GM12878 (cell line): Measurements from ENCODE around the gene MFSD6. TPM values are rescaled to one million over a fixed set of nuclear protein-coding genes. Genes with fewer than 3 reads are reported as not detected.

ENCODE experiments used
- ATAC-seq: fragments of 200-7000 bp; cut with Tn5 transposase; 3 replicates; pipeline ENCODE4 v1.9.1; 2020; ENCODE audit warnings: mild to moderate bottlenecking, moderate library complexity
- BruUV-seq: library from RNA; stranded (reverse); fragments of 400-500 nt; replicated peaks from 2 replicates; lab custom pipeline; 2021; lab: Mats Ljungman, UMichigan
- CTCF ChIA-PET: fragments of 300-600 bp; sonication (Branson Sonifier 250); formaldehyde crosslinking; extraction: SDS; loops from one replicate; lab custom pipeline; 2021; ENCODE audit warnings: inconsistent platforms; lab: Yijun Ruan, JAX
- POLR2A ChIA-PET: fragments of 350-600 bp; formaldehyde crosslinking; extraction: SDS; loops from one replicate; lab custom pipeline; 2021; ENCODE audit warnings: inconsistent platforms; lab: Charles Lee
- RAD21 ChIA-PET: fragments of 300-600 bp; sonication (Branson Sonifier 250); formaldehyde crosslinking; loops from one replicate; lab custom pipeline; 2023; ENCODE audit warnings: antibody characterized with exemption; ENCODE audit not compliant: unreplicated experiment; lab: Charles Lee
- SMC1A ChIA-PET: fragments of 300-600 bp; sonication (Branson Sonifier 250); formaldehyde crosslinking; loops from one replicate; lab custom pipeline; 2023; ENCODE audit not compliant: unreplicated experiment, uncharacterized antibody; lab: Charles Lee
- DNase-seq: peaks from one replicate; pipeline ENCODE4 v3.0.0-alpha.2; 2011; ENCODE audit warnings: low read depth, low spot score
- FAIRE-seq: peaks from 3 replicates; lab custom pipeline; 2011; peaks lifted over from hg19 to GRCh38; lab: Jason Lieb, UNC
- H2AFZ ChIP-seq: 2 replicates; pipeline ENCODE4 v1.6.0; 2011; ENCODE audit warnings: low read depth, low read length, control low read depth; ENCODE audit not compliant: control insufficient read depth
- H3K27ac ChIP-seq: 2 replicates; pipeline ENCODE4 v1.5.1; 2011; ENCODE audit warnings: control low read depth; ENCODE audit not compliant: control insufficient read depth, insufficient read depth
- H3K27me3 ChIP-seq, 2 experiments: replicated peaks in 1 of 2; 2 replicates each; pipeline versions ENCODE4 v1.6.0 to v1.6.1; 2011; ENCODE audit warnings: low read length in 1 of 2; ENCODE audit not compliant: control insufficient read depth in 2 of 2, insufficient read depth in 2 of 2
- H3K36me3 ChIP-seq, 2 experiments: 2 replicates each; pipeline ENCODE4 v1.5.1; 2011; ENCODE audit warnings: low read length in 1 of 2; ENCODE audit not compliant: control insufficient read depth in 2 of 2, insufficient read depth in 2 of 2
- H3K4me1 ChIP-seq: 2 replicates; pipeline ENCODE4 v1.6.1; 2011; ENCODE audit warnings: mild to moderate bottlenecking, low read length, moderate library complexity, mixed read lengths; ENCODE audit not compliant: control insufficient read depth, insufficient read depth
- H3K4me2 ChIP-seq: 2 replicates; pipeline ENCODE4 v1.6.0; 2011; ENCODE audit warnings: control low read depth; ENCODE audit not compliant: control insufficient read depth, insufficient read depth
- H3K4me3 ChIP-seq: fragments of 200-600 bp; sonication (generic); 2 replicates; pipeline ENCODE4 v1.5.1; 2016
- H3K79me2 ChIP-seq: 2 replicates; pipeline ENCODE4 v1.6.0; 2011; ENCODE audit warnings: low read length; ENCODE audit not compliant: control insufficient read depth, insufficient read depth
- H3K9ac ChIP-seq: 2 replicates; pipeline ENCODE4 v1.8.0; 2011; ENCODE audit warnings: low read length, control low read depth, mixed read lengths; ENCODE audit not compliant: control insufficient read depth, insufficient read depth
- H3K9me3 ChIP-seq: replicated peaks from 3 replicates; pipeline ENCODE4 v1.5.1; 2011; ENCODE audit warnings: mild to moderate bottlenecking, low read length; ENCODE audit not compliant: control insufficient read depth, insufficient read depth
- H4K20me1 ChIP-seq: 2 replicates; pipeline ENCODE4 v1.6.0; 2011; ENCODE audit not compliant: control insufficient read depth, insufficient read depth
- CBX5 ChIP-seq: sonication (generic); IDR thresholded peaks from 2 replicates; pipeline ENCODE4 v1.6.1; 2016; ENCODE audit warnings: low read depth, moderate library complexity, mild to moderate bottlenecking, inconsistent platforms
- FOXM1 ChIP-seq: IDR thresholded peaks from 2 replicates; pipeline ENCODE4 v1.6.1; 2012; ENCODE audit warnings: low read depth, mild to moderate bottlenecking, inconsistent platforms, low read length, moderate library complexity
- NBN ChIP-seq: fragments of 450-650 bp; IDR thresholded peaks from 2 replicates; pipeline ENCODE4 v1.6.1; 2016
- RAD21 ChIP-seq: IDR thresholded peaks from 2 replicates; pipeline ENCODE4 v1.6.1; 2011; ENCODE audit warnings: mild to moderate bottlenecking, low read depth, low read length, moderate library complexity; ENCODE audit not compliant: insufficient read depth
- SMC3 ChIP-seq: IDR thresholded peaks from 2 replicates; pipeline ENCODE4 v1.6.1; 2011; ENCODE audit warnings: low read length, improper control_type of control experiment, borderline replicate concordance
- SPI1 ChIP-seq: IDR thresholded peaks from 2 replicates; pipeline ENCODE4 v1.6.1; 2011; ENCODE audit warnings: low read depth, mild to moderate bottlenecking, low read length, moderate library complexity, borderline replicate concordance; ENCODE audit not compliant: insufficient read depth
- YY1 ChIP-seq: IDR thresholded peaks from 2 replicates; pipeline ENCODE4 v1.6.1; 2011; ENCODE audit warnings: low read depth, mild to moderate bottlenecking, low read length
- ZNF217 ChIP-seq: fragments of 450-650 bp; IDR thresholded peaks from 2 replicates; pipeline ENCODE4 v1.6.1; 2017; ENCODE audit warnings: antibody characterized with exemption, mild to moderate bottlenecking
- WGBS: methylation state at CpG from one replicate; pipeline ENCODE4 v1.1.6; 2016; ENCODE audit warnings: low lambda C conversion rate; ENCODE audit not compliant: insufficient replicate concordance, insufficient coverage; ENCODE audit errors: missing lambda C conversion rate; 5-methylcytosine and 5-hydroxymethylcytosine counted together
- in situ Hi-C: fragments of 300-500 bp; cut with MboI; formaldehyde crosslinking; loops from 9 replicates; pipeline ENCODE4 v1.14.3; 2018; ENCODE audit warnings: mixed read lengths
- intact Hi-C: fragments of 100-400 bp; cut with micrococcal nuclease; formaldehyde crosslinking; loops from one replicate; pipeline ENCODE4 v1.14.2; 2022; ENCODE audit not compliant: unreplicated experiment
- polyA plus RNA-seq, 11 experiments: library from polyadenylated mRNA; depleted of rRNA in 4 of 11; unstranded in 6 of 11; stranded (reverse) in 5 of 11; fragments of >200 nt; fragmentation: Nextera tagmentation in 4 of 11; fragmentation: Illumina TruSeq in 1 of 11; extraction: Ambion mirVana in 4 of 11; extraction: Trizol in 1 of 11; gene quantifications; 1 replicate in 1 of 11; 2 replicates in 10 of 11; pipeline versions ENCODE4 v1.2.1 to v1.2.3, GENCODE V29; 2011 to 2016; ENCODE audit warnings: inconsistent platforms in 2 of 11, missing spikeins in 2 of 11, low read depth in 1 of 11
- total RNA-seq, 4 experiments: library from RNA; depleted of rRNA in 3 of 4; stranded (reverse); fragments of >200 nt in 3 of 4; fragmentation: Illumina TruSeq in 1 of 4; extraction: Trizol in 1 of 4; gene quantifications; 2 replicates each; pipeline versions ENCODE4 v1.2.1 to v1.2.3, GENCODE V29; 2013 to 2021
- TF ChIP-seq, protein P1 (sequence below), 3 experiments: IDR thresholded peaks in 2 of 3; conservative IDR thresholded peaks in 1 of 3; 2 replicates each; pipeline ENCODE4 v1.5.1; 2011; ENCODE audit warnings: low read depth in 3 of 3, low read length in 3 of 3, mild to moderate bottlenecking in 3 of 3, control low read depth in 2 of 3, moderate library complexity in 2 of 3, inconsistent platforms in 1 of 3, mixed read lengths in 1 of 3; ENCODE audit not compliant: control insufficient read depth in 2 of 3, insufficient read depth in 1 of 3; ENCODE audit errors: extremely low read depth in 1 of 3
- TF ChIP-seq, protein P2 (sequence below): IDR thresholded peaks from 2 replicates; pipeline ENCODE4 v1.6.1; 2011; ENCODE audit warnings: low read depth, mild to moderate bottlenecking, low read length, moderate library complexity, borderline replicate concordance; ENCODE audit errors: extremely low read depth
- TF ChIP-seq, protein P3 (sequence below): fragments of 450-650 bp; IDR thresholded peaks from 2 replicates; pipeline ENCODE4 v1.6.1; 2018; ENCODE audit warnings: borderline replicate concordance, mild to moderate bottlenecking; ENCODE audit not compliant: partially characterized antibody

The MFSD6 gene
- total and polyA plus RNA-seq, 10 of the 15 experiments (the other 5 are each of a cell fraction or from before 2014, with no cell fraction given), result 6.7 to 42.6 (median 24.2) TPM

DNA sequence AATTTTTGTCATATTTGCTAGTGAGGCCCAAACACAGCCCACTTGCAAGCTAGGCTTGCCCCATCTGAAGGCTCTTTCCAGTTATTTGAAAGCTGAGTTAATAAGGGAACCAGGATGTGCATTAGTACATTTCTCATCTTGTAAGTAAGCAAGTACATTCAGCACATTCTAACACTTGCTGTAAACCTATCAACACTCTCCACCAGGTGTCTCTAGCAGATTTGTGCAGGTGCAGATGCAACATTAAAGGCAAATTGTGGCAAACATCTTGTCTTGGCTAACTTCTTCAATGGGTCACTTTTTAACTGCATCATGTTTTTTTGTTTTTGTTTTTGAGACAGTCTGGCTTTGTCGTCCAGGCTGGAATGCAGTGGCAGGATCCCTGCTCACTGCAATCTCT, 25.3 kb upstream of the MFSD6 start:
- peak; percentile 98 for ATAC-seq
- RAD21 ChIA-PET, result interaction anchor here (0.6 to 1.9 kb wide), 10 partner anchors 78 to 423 kb away, joined by 3 to 10 read pairs (median 4); partner anchors contain the start of gene NEMP2
- WGBS, result 0% methylated on average over 1 of the region's 1 CpG
- H4K20me1 ChIP-seq, result no peaks in the 10 kb centered on the region
- no peaks in the 10 kb centered on the region for H3K4me1 ChIP-seq
- peak; percentile 43 for DNase-seq
- no peak overlapping the region for H3K27ac ChIP-seq
- SMC1A ChIA-PET, result interaction anchor here (0.6 to 4.2 kb wide), 33 partner anchors 9 to 492 kb away, joined by 3 to 41 read pairs (median 3); partner anchors contain the start of gene NAB1
- FAIRE-seq, result peak; percentile 97
- CTCF ChIA-PET, result interaction anchor here (0.7 to 3.2 kb wide), 34 partner anchors 9 to 425 kb away, joined by 3 to 41 read pairs (median 4); no protein-coding TSS in a partner anchor
- POLR2A ChIA-PET, result no interaction called here
- no peaks in the 10 kb centered on the region for H3K79me2 ChIP-seq
- H3K4me3 ChIP-seq, result no peak overlapping the region
- no peak overlapping the region for H3K4me2 ChIP-seq
- no TSS peak for BruUV-seq
- H3K27me3 ChIP-seq, result no peaks in the 10 kb centered on the region
- TF ChIP-seq SMC3 (peak; percentile 92), YY1 (peak; percentile 45; the same call in 1 of the 2 replicates), NBN (peak; percentile 41; the same call in 1 of the 2 replicates), SPI1 (no peak), FOXM1 (0 out of 2 replicates have a peak, but pooled peaks have one; percentile 48), CBX5 (no peak), RAD21 (peak; percentile 98), ZNF217 (no peak)
- TF ChIP-seq, protein P1, sequence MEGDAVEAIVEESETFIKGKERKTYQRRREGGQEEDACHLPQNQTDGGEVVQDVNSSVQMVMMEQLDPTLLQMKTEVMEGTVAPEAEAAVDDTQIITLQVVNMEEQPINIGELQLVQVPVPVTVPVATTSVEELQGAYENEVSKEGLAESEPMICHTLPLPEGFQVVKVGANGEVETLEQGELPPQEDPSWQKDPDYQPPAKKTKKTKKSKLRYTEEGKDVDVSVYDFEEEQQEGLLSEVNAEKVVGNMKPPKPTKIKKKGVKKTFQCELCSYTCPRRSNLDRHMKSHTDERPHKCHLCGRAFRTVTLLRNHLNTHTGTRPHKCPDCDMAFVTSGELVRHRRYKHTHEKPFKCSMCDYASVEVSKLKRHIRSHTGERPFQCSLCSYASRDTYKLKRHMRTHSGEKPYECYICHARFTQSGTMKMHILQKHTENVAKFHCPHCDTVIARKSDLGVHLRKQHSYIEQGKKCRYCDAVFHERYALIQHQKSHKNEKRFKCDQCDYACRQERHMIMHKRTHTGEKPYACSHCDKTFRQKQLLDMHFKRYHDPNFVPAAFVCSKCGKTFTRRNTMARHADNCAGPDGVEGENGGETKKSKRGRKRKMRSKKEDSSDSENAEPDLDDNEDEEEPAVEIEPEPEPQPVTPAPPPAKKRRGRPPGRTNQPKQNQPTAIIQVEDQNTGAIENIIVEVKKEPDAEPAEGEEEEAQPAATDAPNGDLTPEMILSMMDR (IDR thresholded peaks at IDR 0.05 in 2 of 3, conservative IDR thresholded peaks at IDR 0.05 in 1 of 3; ENCODE audit: control insufficient read depth in 2 of 3, extremely low read depth in 1 of 3, insufficient read depth in 1 of 3, low read depth in 3 of 3, low read length in 3 of 3), result peak; percentile 70 to 73 (median 72)
- TF ChIP-seq, protein P2, sequence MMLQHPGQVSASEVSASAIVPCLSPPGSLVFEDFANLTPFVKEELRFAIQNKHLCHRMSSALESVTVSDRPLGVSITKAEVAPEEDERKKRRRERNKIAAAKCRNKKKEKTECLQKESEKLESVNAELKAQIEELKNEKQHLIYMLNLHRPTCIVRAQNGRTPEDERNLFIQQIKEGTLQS, result no peak
- TF ChIP-seq, protein P3, sequence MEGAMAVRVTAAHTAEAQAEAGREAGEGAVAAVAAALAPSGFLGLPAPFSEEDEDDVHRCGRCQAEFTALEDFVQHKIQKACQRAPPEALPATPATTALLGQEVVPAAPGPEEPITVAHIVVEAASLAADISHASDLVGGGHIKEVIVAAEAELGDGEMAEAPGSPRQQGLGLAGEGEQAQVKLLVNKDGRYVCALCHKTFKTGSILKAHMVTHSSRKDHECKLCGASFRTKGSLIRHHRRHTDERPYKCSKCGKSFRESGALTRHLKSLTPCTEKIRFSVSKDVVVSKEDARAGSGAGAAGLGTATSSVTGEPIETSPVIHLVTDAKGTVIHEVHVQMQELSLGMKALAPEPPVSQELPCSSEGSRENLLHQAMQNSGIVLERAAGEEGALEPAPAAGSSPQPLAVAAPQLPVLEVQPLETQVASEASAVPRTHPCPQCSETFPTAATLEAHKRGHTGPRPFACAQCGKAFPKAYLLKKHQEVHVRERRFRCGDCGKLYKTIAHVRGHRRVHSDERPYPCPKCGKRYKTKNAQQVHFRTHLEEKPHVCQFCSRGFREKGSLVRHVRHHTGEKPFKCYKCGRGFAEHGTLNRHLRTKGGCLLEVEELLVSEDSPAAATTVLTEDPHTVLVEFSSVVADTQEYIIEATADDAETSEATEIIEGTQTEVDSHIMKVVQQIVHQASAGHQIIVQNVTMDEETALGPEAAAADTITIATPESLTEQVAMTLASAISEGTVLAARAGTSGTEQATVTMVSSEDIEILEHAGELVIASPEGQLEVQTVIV, result no peak
- TF ChIP-seq, all 136 proteins: peak for 6
- H3K9ac ChIP-seq, result no peak overlapping the region
- intact Hi-C loops (loop anchor here (1.0 to 5.0 kb wide), 4 partner anchors 128 to 421 kb away; no protein-coding TSS in a partner anchor), in situ Hi-C loops (loop anchor here (5.0 kb wide), 1 partner anchor 419 kb away; no protein-coding TSS in a partner anchor)
- H3K9me3 ChIP-seq, result no peaks in the 10 kb centered on the region
- H3K36me3 ChIP-seq, result no peaks in the 10 kb centered on the region
- no peak overlapping the region for H2AFZ ChIP-seq
